Frontal cortex (tissue), 4 donors: ENCODE measurements around the gene KRTAP20-1. TPM values are rescaled to one million over a fixed set of nuclear protein-coding genes. Genes with fewer than 3 reads are reported as not detected.

Source experiments
- DNase-seq, 2 donors: peaks; one replicate each; pipeline ENCODE4 v3.0.0; 2012; ENCODE audit warnings: low spot score in 2 of 2
- FAIRE-seq: peaks from 2 replicates; lab custom pipeline; 2012; peaks lifted over from hg19 to GRCh38; lab: Jason Lieb, UNC
- total RNA-seq: library from RNA; depleted of rRNA; stranded (reverse); fragments of >200 nt; gene quantifications from one replicate; pipeline ENCODE4 v1.2.3, GENCODE V29; 2014
- donor health status: control.
- donor health status: control.
- donor health status: control.

KRTAP20-1 gene
- total RNA-seq, result not detected

GRCh38 chr21:30616125-30616524, at the start of gene KRTAP20-1:
Gene KRTAP20-1, plus strand, starts transcription at chr21:30616425. Its CDS starts 30 bp downstream, at chr21:30616455.
- FAIRE-seq, result no peak

GRCh38 chr21:30567617-30568016, 48.6 kb upstream of the KRTAP20-1 start:
- no peak for FAIRE-seq
- no peak for DNase-seq

More at GRCh38 chr21:30616125-30616524, at the start of gene KRTAP20-1:
- no peak for DNase-seq

- FAIRE-seq, result no peak
- DNase-seq, result no peak
Measured at GRCh38 chr21:30577766-30578165, 38.5 kb upstream of the KRTAP20-1 start.

- no peak for DNase-seq
- FAIRE-seq, result no peak
Measured at GRCh38 chr21:30579346-30579745, 36.9 kb upstream of the KRTAP20-1 start.

- FAIRE-seq (no peak), DNase-seq (no peak)
Measured at GRCh38 chr21:30580132-30580531, 36.1 kb upstream of the KRTAP20-1 start.

GRCh38 chr21:30582870-30583269, 33.4 kb upstream of the KRTAP20-1 start:
- FAIRE-seq (no peak), DNase-seq (no peak)

- DNase-seq, result no peak
- FAIRE-seq, result no peak
Measured at GRCh38 chr21:30590297-30590696, 25.9 kb upstream of the KRTAP20-1 start, which contains the start of gene KRTAP22-2. Gene KRTAP22-2, minus strand, starts transcription at chr21:30590397.

- FAIRE-seq (no peak), DNase-seq (no peak)
Measured at GRCh38 chr21:30592140-30592539, 24.1 kb upstream of the KRTAP20-1 start, which contains the start of gene KRTAP6-3. Gene KRTAP6-3, plus strand, starts transcription at chr21:30592440. Its CDS starts 6 bp downstream, at chr21:30592446.

GRCh38 chr21:30598802-30599201, 17.4 kb upstream of the KRTAP20-1 start, which contains the start of gene KRTAP6-2:
Gene KRTAP6-2, minus strand, starts transcription at chr21:30598902. Its CDS starts 28 bp downstream, at chr21:30598874.
- DNase-seq (no peak), FAIRE-seq (no peak)

- FAIRE-seq, result no peak
Measured at GRCh38 chr21:30600787-30601186, 15.4 kb upstream of the KRTAP20-1 start, which contains the start of gene KRTAP22-1. Gene KRTAP22-1, plus strand, starts transcription at chr21:30601087.

GRCh38 chr21:30605968-30606367, 10.3 kb upstream of the KRTAP20-1 start:
- DNase-seq (no peak), FAIRE-seq (no peak)

More at GRCh38 chr21:30600787-30601186, 15.4 kb upstream of the KRTAP20-1 start, which contains the start of gene KRTAP22-1:
- DNase-seq, result no peak

GRCh38 chr21:30612132-30612531, 4.1 kb upstream of the KRTAP20-1 start:
- DNase-seq (no peak), FAIRE-seq (no peak)

- no peak for DNase-seq
- FAIRE-seq, result no peak
Measured at GRCh38 chr21:30613836-30614235, 2.4 kb upstream of the KRTAP20-1 start, which contains the start of gene KRTAP6-1. Gene KRTAP6-1, minus strand, starts transcription at chr21:30613930. Its CDS starts 26 bp downstream, at chr21:30613904.

- no peak for FAIRE-seq
- no peak for DNase-seq
Measured at GRCh38 chr21:30615199-30615598, 1.0 kb upstream of the KRTAP20-1 start.

- DNase-seq (no peak), FAIRE-seq (no peak)
Measured at GRCh38 chr21:30620080-30620479, 3.9 kb downstream of the KRTAP20-1 start.

- FAIRE-seq, result no peak
Measured at GRCh38 chr21:30620522-30620921, 4.3 kb downstream of the KRTAP20-1 start, which contains the start of gene KRTAP20-4. Gene KRTAP20-4, plus strand, starts transcription at chr21:30620627.

GRCh38 chr21:30623362-30623761, 7.1 kb downstream of the KRTAP20-1 start:
- no peak for DNase-seq
- no peak for FAIRE-seq

More at GRCh38 chr21:30620522-30620921, 4.3 kb downstream of the KRTAP20-1 start, which contains the start of gene KRTAP20-4:
- no peak for DNase-seq

GRCh38 chr21:30625449-30626165, 9.4 kb downstream of the KRTAP20-1 start:
- DNase-seq (no peak), FAIRE-seq (no peak)

GRCh38 chr21:30628109-30628508, 11.9 kb downstream of the KRTAP20-1 start:
- no peak for FAIRE-seq
- DNase-seq, result no peak

GRCh38 chr21:30629200-30629599, 13.0 kb downstream of the KRTAP20-1 start:
- FAIRE-seq, result no peak
- no peak for DNase-seq

- no peak for FAIRE-seq
- DNase-seq, result no peak
Measured at GRCh38 chr21:30634906-30635305, 18.7 kb downstream of the KRTAP20-1 start, which contains the start of gene KRTAP20-2. Gene KRTAP20-2, plus strand, starts transcription at chr21:30635206. Its CDS starts 58 bp downstream, at chr21:30635264.
